Panc1 (cell line): ENCODE data around the gene CAMKK1. TPM values are rescaled to one million over a fixed set of nuclear protein-coding genes. Genes with fewer than 3 reads are reported as not detected.

ENCODE experiments used
- ATAC-seq: fragments of 200-7000 bp; cut with Tn5 transposase; 2 replicates; pipeline ENCODE4 v1.9.1; 2020; ENCODE audit warnings: mild to moderate bottlenecking, moderate library complexity
- BruUV-seq: library from RNA; stranded (reverse); fragments of 400-500 nt; replicated peaks from 2 replicates; lab custom pipeline; 2021; lab: Mats Ljungman, UMichigan
- CTCF ChIA-PET: fragments of 300-600 bp; sonication (Branson Sonifier 250); formaldehyde crosslinking; loops from one replicate; lab custom pipeline; 2022; ENCODE audit warnings: antibody characterized with exemption; lab: Charles Lee
- POLR2A ChIA-PET: fragments of 300-600 bp; sonication (Branson Sonifier 250); formaldehyde crosslinking; loops from one replicate; lab custom pipeline; 2022; ENCODE audit warnings: antibody characterized with exemption; lab: Charles Lee
- DNase-seq: peaks from one replicate; pipeline ENCODE4 v3.0.0-alpha.2; 2010; ENCODE audit warnings: low read depth, low spot score
- H3K27ac ChIP-seq: 2 replicates; pipeline ENCODE4 v1.5.1; 2011; ENCODE audit warnings: mild to moderate bottlenecking, low read length, inconsistent platforms
- H3K27me3 ChIP-seq: fragments of 200-500 bp; sonication (Bioruptor generic); 2 replicates; pipeline ENCODE4 v1.6.0; 2014; ENCODE audit warnings: low read length, inconsistent platforms; ENCODE audit not compliant: control insufficient read depth, insufficient read depth
- H3K36me3 ChIP-seq: fragments of 200-500 bp; sonication (Bioruptor generic); 2 replicates; pipeline ENCODE4 v1.5.1; 2014; ENCODE audit warnings: inconsistent platforms, mild to moderate bottlenecking, low read length, moderate library complexity; ENCODE audit not compliant: control insufficient read depth, insufficient read depth
- H3K4me1 ChIP-seq: 2 replicates; pipeline ENCODE4 v1.5.1; 2011; ENCODE audit warnings: inconsistent platforms, mild to moderate bottlenecking, low read length, moderate library complexity; ENCODE audit not compliant: control insufficient read depth, insufficient read depth
- H3K4me3 ChIP-seq, 2 experiments: 2 replicates each; pipeline ENCODE4 v1.5.1; 2011 to 2012; ENCODE audit warnings: low read depth in 2 of 2, low read length in 2 of 2, mild to moderate bottlenecking in 2 of 2, inconsistent platforms in 1 of 2, moderate library complexity in 1 of 2
- H3K9me3 ChIP-seq: fragments of 200-500 bp; sonication (Bioruptor generic); 2 replicates; pipeline ENCODE4 v1.5.1; 2014; ENCODE audit warnings: low read depth, mild to moderate bottlenecking, inconsistent platforms, low read length, moderate library complexity; ENCODE audit not compliant: control insufficient read depth, insufficient read depth
- POLR2AphosphoS5 ChIP-seq: IDR thresholded peaks from 2 replicates; pipeline ENCODE4 v1.6.1; 2012; ENCODE audit warnings: mild to moderate bottlenecking, low read depth, low read length, moderate library complexity
- REST ChIP-seq, 2 experiments: IDR thresholded peaks; 2 replicates each; pipeline ENCODE4 v1.6.1; 2011 to 2012; ENCODE audit warnings: low read depth in 2 of 2, control low read depth in 1 of 2, low read length in 1 of 2, mild to moderate bottlenecking in 1 of 2, moderate library complexity in 1 of 2; ENCODE audit not compliant: insufficient read depth in 1 of 2
- SIN3A ChIP-seq: IDR thresholded peaks from 2 replicates; pipeline ENCODE4 v1.6.1; 2012; ENCODE audit warnings: low read depth, mild to moderate bottlenecking, low read length, moderate library complexity, borderline replicate concordance; ENCODE audit not compliant: insufficient read depth
- TCF7L2 ChIP-seq: IDR thresholded peaks from 2 replicates; pipeline ENCODE4 v1.6.1; 2011; ENCODE audit warnings: mild to moderate bottlenecking, low read depth, low read length, inconsistent platforms
- in situ Hi-C: cut with HindIII; loops from 2 replicates; pipeline ENCODE4 v1.10.0; 2016; ENCODE audit warnings: low sequenced_read_pairs, low pct_unique_long_range_greater_than_20kb
- intact Hi-C: fragments of 100-400 bp; cut with micrococcal nuclease; formaldehyde crosslinking; loops from one replicate; pipeline ENCODE4 v1.10.0; 2022; ENCODE audit not compliant: unreplicated experiment
- total RNA-seq: library from RNA; stranded (reverse); gene quantifications from one replicate; pipeline ENCODE4 v1.2.1, GENCODE V29; 2021; ENCODE audit not compliant: unreplicated experiment
- TF ChIP-seq, protein P1 (sequence below): fragments of 450-650 bp; IDR thresholded peaks from 2 replicates; pipeline ENCODE4 v1.5.1; 2017; ENCODE audit warnings: mild to moderate bottlenecking

The CAMKK1 gene
- total RNA-seq, 1 experiment from 2014 or later, result 6.7 TPM

DNA sequence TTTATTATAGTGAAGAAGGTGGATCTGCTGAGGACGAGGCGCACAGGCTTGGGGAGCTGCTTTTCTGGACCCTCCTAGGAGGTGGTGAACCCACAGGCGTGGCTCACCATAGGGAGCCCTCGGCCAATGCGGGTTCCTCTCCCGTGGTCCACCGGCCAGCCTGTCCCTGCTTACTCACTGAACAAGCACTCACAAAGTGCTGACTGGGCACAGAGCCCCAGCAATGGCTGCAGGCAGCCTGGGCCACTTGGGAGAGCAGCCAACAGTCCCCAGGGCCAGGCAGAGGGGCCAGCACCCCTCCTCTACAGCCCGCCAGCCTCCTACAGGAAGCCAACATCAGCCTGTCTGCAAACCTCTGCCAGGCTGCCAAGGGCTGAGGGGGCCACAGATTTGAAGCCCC is 27.7 kb downstream of the CAMKK1 start:
- TF ChIP-seq TCF7L2 (no peak), REST (IDR thresholded peaks at IDR 0.05; ENCODE audit: insufficient read depth in 1 of 2, low read depth in 2 of 2, low read length in 1 of 2) (no peak), POLR2AphosphoS5 (no peak)
- TF ChIP-seq, protein P1, sequence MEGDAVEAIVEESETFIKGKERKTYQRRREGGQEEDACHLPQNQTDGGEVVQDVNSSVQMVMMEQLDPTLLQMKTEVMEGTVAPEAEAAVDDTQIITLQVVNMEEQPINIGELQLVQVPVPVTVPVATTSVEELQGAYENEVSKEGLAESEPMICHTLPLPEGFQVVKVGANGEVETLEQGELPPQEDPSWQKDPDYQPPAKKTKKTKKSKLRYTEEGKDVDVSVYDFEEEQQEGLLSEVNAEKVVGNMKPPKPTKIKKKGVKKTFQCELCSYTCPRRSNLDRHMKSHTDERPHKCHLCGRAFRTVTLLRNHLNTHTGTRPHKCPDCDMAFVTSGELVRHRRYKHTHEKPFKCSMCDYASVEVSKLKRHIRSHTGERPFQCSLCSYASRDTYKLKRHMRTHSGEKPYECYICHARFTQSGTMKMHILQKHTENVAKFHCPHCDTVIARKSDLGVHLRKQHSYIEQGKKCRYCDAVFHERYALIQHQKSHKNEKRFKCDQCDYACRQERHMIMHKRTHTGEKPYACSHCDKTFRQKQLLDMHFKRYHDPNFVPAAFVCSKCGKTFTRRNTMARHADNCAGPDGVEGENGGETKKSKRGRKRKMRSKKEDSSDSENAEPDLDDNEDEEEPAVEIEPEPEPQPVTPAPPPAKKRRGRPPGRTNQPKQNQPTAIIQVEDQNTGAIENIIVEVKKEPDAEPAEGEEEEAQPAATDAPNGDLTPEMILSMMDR, result no peak
- in situ Hi-C loops, result no loop called here
- ATAC-seq, result no peak
- Histone ChIP-seq H3K9me3 (no peaks in the 10 kb centered on the region), H3K27me3 (no peaks in the 10 kb centered on the region), H3K36me3 (no peaks in the 10 kb centered on the region), H3K4me3 (no peak overlapping the region), H3K4me1 (no peaks in the 10 kb centered on the region), H3K27ac (no peak overlapping the region)
- intact Hi-C loops, result no loop called here
- POLR2A ChIA-PET, result no interaction called here
- BruUV-seq, result no TSS peak
- no peak for DNase-seq
- CTCF ChIA-PET, result no interaction called here

GRCh38 chr17:3864534-3864933 is 28.3 kb downstream of the CAMKK1 start:
- H3K4me3 ChIP-seq, result no peak overlapping the region
- DNase-seq (no peak), ATAC-seq (no peak)
- no peaks in the 10 kb centered on the region for H3K4me1 ChIP-seq
- no peaks in the 10 kb centered on the region for H3K36me3 ChIP-seq
- no TSS peak for BruUV-seq
- no peak overlapping the region for H3K27ac ChIP-seq
- in situ Hi-C loops, result no loop called here
- ChIA-PET CTCF (no interaction called here), POLR2A (no interaction called here)
- TF ChIP-seq REST (IDR thresholded peaks at IDR 0.05; ENCODE audit: insufficient read depth in 1 of 2, low read depth in 2 of 2, low read length in 1 of 2) (no peak), POLR2AphosphoS5 (no peak), TCF7L2 (no peak), SIN3A (no peak)
- TF ChIP-seq, protein P1, result no peak
- H3K27me3 ChIP-seq, result no peaks in the 10 kb centered on the region
- intact Hi-C loops, result no loop called here
- H3K9me3 ChIP-seq, result no peaks in the 10 kb centered on the region
